HEK293 (cell line): ENCODE results near the gene TET3.
A peak's percentile ranks its signal among the peaks of the same experiment; 100 is the strongest.

Experiments used
- CTCF ChIA-PET: fragments of 350-600 bp; formaldehyde crosslinking; extraction: SDS; loops from one replicate; lab custom pipeline; 2021; ENCODE audit warnings: antibody characterized with exemption; lab: Yijun Ruan, JAX
- POLR2A ChIA-PET: fragments of 300-600 bp; formaldehyde crosslinking; extraction: SDS; loops from one replicate; lab custom pipeline; 2020; ENCODE audit warnings: antibody characterized with exemption, inconsistent platforms; lab: Yijun Ruan, JAX
- H3K27ac ChIP-seq: fragments of 200-500 bp; sonication (Bioruptor generic); 2 replicates; pipeline ENCODE4 v1.5.1; 2014; ENCODE audit warnings: low read depth, low read length, control low read depth, inconsistent platforms; ENCODE audit errors: extremely low read depth
- H3K36me3 ChIP-seq, 2 experiments: fragments of 200-500 bp in 1 of 2; sonication (Bioruptor generic) in 1 of 2; 1 replicate in 1 of 2; 2 replicates in 1 of 2; pipeline ENCODE4 v1.5.1; 2014 to 2017; ENCODE audit warnings: inconsistent platforms in 2 of 2, low read length in 2 of 2; ENCODE audit not compliant: control insufficient read depth in 2 of 2, insufficient read depth in 1 of 2
- H3K4me1 ChIP-seq: fragments of 200-500 bp; sonication (Bioruptor generic); 2 replicates; pipeline ENCODE4 v1.5.1; 2014; ENCODE audit warnings: mild to moderate bottlenecking, low read length, inconsistent platforms; ENCODE audit not compliant: control insufficient read depth, insufficient read depth
- H3K4me3 ChIP-seq: 2 replicates; pipeline ENCODE4 v1.5.1; 2011; ENCODE audit warnings: low read depth, mild to moderate bottlenecking, control low read depth, low read length, moderate library complexity
- H3K9me3 ChIP-seq: fragments of 200-500 bp; sonication (Bioruptor generic); 2 replicates; pipeline ENCODE4 v1.5.1; 2014; ENCODE audit warnings: low read depth, low read length, inconsistent platforms; ENCODE audit not compliant: control insufficient read depth, insufficient read depth
- KLF16 ChIP-seq: fragments of 450-650 bp; formaldehyde crosslinking; IDR thresholded peaks from 2 replicates; pipeline ENCODE4 v1.5.1; 2017; ENCODE audit warnings: missing biosample characterization, missing genetic modification characterization
- PRDM1 ChIP-seq: fragments of 450-650 bp; formaldehyde crosslinking; IDR thresholded peaks from 2 replicates; pipeline ENCODE4; 2016; ENCODE audit warnings: missing biosample characterization, missing genetic modification characterization
- PRDM10 ChIP-seq: fragments of 450-650 bp; formaldehyde crosslinking; IDR thresholded peaks from 2 replicates; pipeline ENCODE4 v1.5.1; 2016; ENCODE audit warnings: missing biosample characterization, missing genetic modification characterization
- PRDM4 ChIP-seq: fragments of 450-650 bp; formaldehyde crosslinking; IDR thresholded peaks from 2 replicates; pipeline ENCODE4 v1.5.1; 2017; ENCODE audit warnings: missing biosample characterization, missing genetic modification characterization
- SCRT1 ChIP-seq: fragments of 450-650 bp; formaldehyde crosslinking; IDR thresholded peaks from 2 replicates; pipeline ENCODE4 v1.5.1; 2016; ENCODE audit warnings: missing biosample characterization, missing genetic modification characterization, borderline replicate concordance
- ZBTB17 ChIP-seq: fragments of 450-650 bp; formaldehyde crosslinking; IDR thresholded peaks from 2 replicates; pipeline ENCODE4 v1.5.1; 2016; ENCODE audit warnings: missing biosample characterization, missing genetic modification characterization
- ZFHX2 ChIP-seq: fragments of 450-650 bp; formaldehyde crosslinking; conservative IDR thresholded peaks from 2 replicates; pipeline ENCODE4 v1.5.1; 2016; ENCODE audit warnings: missing biosample characterization, missing genetic modification characterization
- ZNF133 ChIP-seq: fragments of 450-650 bp; formaldehyde crosslinking; IDR thresholded peaks from 2 replicates; pipeline ENCODE4 v1.5.1; 2016; ENCODE audit warnings: missing biosample characterization, missing genetic modification characterization
- ZNF274 ChIP-seq, 2 experiments: fragments of 200-500 bp in 1 of 2; fragments of 450-650 bp in 1 of 2; sonication (Bioruptor generic) in 1 of 2; formaldehyde crosslinking in 1 of 2; IDR thresholded peaks; 2 replicates each; pipeline versions ENCODE4 v1.5.1 to v1.6.1; 2014 to 2016; ENCODE audit warnings: borderline replicate concordance in 1 of 2, inconsistent platforms in 1 of 2, low read length in 1 of 2, missing biosample characterization in 1 of 2, missing genetic modification characterization in 1 of 2
- ZNF280C ChIP-seq: fragments of 450-650 bp; formaldehyde crosslinking; IDR thresholded peaks from 2 replicates; pipeline ENCODE4 v1.5.1; 2016; ENCODE audit warnings: missing biosample characterization, missing genetic modification characterization
- ZNF362 ChIP-seq: fragments of 450-650 bp; formaldehyde crosslinking; IDR thresholded peaks from 2 replicates; pipeline ENCODE4 v1.5.1; 2016; ENCODE audit warnings: missing biosample characterization, missing genetic modification characterization
- ZNF423 ChIP-seq: fragments of 450-650 bp; formaldehyde crosslinking; IDR thresholded peaks from 2 replicates; pipeline ENCODE4 v1.5.1; 2016; ENCODE audit warnings: missing biosample characterization, missing genetic modification characterization
- ZNF777 ChIP-seq: fragments of 450-650 bp; formaldehyde crosslinking; IDR thresholded peaks from 2 replicates; pipeline ENCODE4 v1.5.1; 2017; ENCODE audit warnings: missing biosample characterization, missing genetic modification characterization, borderline replicate concordance
- ZSCAN23 ChIP-seq: fragments of 450-650 bp; formaldehyde crosslinking; IDR thresholded peaks from 2 replicates; pipeline ENCODE4 v1.5.1; 2016; ENCODE audit warnings: missing biosample characterization, missing genetic modification characterization
- ZSCAN30 ChIP-seq: fragments of 450-650 bp; IDR thresholded peaks from 2 replicates; pipeline ENCODE4 v1.5.1; 2018; ENCODE audit warnings: missing biosample characterization, mild to moderate bottlenecking, missing genetic modification characterization, moderate library complexity
- TF ChIP-seq, protein P1 (sequence below): fragments of 450-650 bp; formaldehyde crosslinking; IDR thresholded peaks from 2 replicates; pipeline ENCODE4 v1.5.1; 2016; ENCODE audit warnings: missing biosample characterization, missing genetic modification characterization
- TF ChIP-seq, protein P2 (sequence below): fragments of 450-650 bp; formaldehyde crosslinking; IDR thresholded peaks from 2 replicates; pipeline ENCODE4 v1.5.1; 2016; ENCODE audit warnings: missing biosample characterization, missing genetic modification characterization

The TET3 gene

DNA sequence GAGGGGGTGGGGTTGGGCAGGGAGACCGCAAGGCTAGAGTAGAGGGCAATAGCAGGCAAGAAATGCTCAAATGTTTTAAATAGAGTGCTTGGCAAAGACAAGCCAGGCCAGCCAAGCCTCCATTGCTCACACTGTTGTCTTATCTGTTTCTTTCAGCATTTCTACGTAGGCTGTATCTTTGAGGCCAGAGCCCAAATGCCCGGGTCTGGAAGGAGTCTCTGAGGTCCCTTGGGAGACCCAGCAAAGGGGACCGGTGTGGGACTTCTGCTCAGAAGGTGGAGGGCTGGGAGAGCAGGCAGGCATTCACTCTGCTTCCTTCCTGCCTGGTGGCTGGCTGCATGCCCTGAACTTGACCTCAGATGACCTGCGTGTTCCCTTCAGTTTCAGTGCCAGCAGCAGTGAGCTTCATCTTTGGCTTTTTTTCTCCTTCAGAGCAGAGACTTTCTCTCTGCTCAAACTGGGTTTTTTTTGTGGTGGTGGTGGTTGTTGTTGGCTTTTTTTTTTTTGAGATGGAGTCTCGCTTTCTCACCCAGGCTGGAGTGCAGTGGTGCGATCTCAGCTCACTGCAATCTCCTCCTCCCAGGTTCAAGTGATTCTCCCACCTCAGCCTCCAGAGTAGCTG, 13.7 kb upstream of the TET3 start:
- Histone ChIP-seq H3K4me3 (no peak overlapping the region), H3K27ac (no peak overlapping the region), H3K9me3 (no peaks in the 10 kb centered on the region), H3K36me3 (no peaks in the 10 kb centered on the region), H3K4me1 (no peaks in the 10 kb centered on the region; the same call in 1 of the 2 replicates)
- TF ChIP-seq ZNF280C (tag by site-specific recombination) (no peak), ZFHX2 (tag by site-specific recombination) (no peak), ZNF133 (tag by site-specific recombination) (peak; percentile 54; the same call in 1 of the 2 replicates), PRDM10 (peak; percentile 44; the same call in 1 of the 2 replicates), PRDM1 (0 out of 2 replicates have a peak, but pooled peaks have one; percentile 9), PRDM4 (no peak), ZSCAN23 (tag by site-specific recombination) (no peak), ZNF362 (tag by site-specific recombination) (peak; percentile 69; the same call in 1 of the 2 replicates), ZBTB17 (tag by site-specific recombination) (peak; percentile 46; the same call in 1 of the 2 replicates)
- CTCF ChIA-PET = interaction anchor here (0.9 to 1.2 kb wide), 2 partner anchors 12 to 150 kb away, joined by 3 read pairs; no protein-coding TSS in a partner anchor
- POLR2A ChIA-PET = interaction anchor here (0.6 to 0.7 kb wide), 3 partner anchors 11 to 173 kb away, joined by 3 to 7 read pairs (median 7); no protein-coding TSS in a partner anchor

DNA sequence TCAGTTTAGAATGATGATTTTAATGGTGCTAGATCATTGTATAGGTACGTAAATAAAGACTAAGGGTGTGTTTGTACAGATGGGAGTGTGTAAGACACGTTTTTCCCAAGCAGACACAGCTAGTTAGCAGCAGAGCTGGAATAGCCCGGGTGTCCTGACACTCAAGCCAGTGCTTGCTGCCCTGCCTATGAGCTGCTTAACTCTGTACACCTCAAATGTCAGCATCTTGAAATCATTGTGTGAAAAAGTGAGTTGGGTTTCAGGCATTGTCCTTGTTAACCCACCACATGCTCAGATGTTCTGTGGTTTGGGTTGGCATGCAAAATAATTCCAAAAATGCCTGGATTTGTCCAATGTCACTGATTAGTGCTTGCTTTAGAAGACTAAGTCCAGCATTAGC, 13.0 kb upstream of the TET3 start:
- ChIA-PET POLR2A (no interaction called here), CTCF (interaction anchor here (0.5 to 1.0 kb wide), 3 partner anchors 13 to 176 kb away, joined by 3 to 6 read pairs (median 3); partner anchors contain the start of gene BOLA3)
- H3K4me3 ChIP-seq = no peak overlapping the region
- H3K36me3 ChIP-seq = no peaks in the 10 kb centered on the region
- H3K4me1 ChIP-seq = no peaks in the 10 kb centered on the region; the same call in 1 of the 2 replicates
- no peaks in the 10 kb centered on the region for H3K9me3 ChIP-seq
- H3K27ac ChIP-seq = no peak overlapping the region
- TF ChIP-seq ZNF274 (IDR thresholded peaks at IDR 0.05; ENCODE audit: low read length) = no peak
- TF ChIP-seq ZNF274 (tag by site-specific recombination; IDR thresholded peaks at IDR 0.05; ENCODE audit: borderline replicate concordance) = no peak
- TF ChIP-seq, protein P1, sequence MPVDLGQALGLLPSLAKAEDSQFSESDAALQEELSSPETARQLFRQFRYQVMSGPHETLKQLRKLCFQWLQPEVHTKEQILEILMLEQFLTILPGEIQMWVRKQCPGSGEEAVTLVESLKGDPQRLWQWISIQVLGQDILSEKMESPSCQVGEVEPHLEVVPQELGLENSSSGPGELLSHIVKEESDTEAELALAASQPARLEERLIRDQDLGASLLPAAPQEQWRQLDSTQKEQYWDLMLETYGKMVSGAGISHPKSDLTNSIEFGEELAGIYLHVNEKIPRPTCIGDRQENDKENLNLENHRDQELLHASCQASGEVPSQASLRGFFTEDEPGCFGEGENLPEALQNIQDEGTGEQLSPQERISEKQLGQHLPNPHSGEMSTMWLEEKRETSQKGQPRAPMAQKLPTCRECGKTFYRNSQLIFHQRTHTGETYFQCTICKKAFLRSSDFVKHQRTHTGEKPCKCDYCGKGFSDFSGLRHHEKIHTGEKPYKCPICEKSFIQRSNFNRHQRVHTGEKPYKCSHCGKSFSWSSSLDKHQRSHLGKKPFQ (tag by site-specific recombination) = no peak
- no peak for TF ChIP-seq KLF16 (tag by site-specific recombination)
- TF ChIP-seq ZSCAN30 (tag by site-specific recombination) = no peak
- TF ChIP-seq ZNF777 (tag by site-specific recombination) = no peak
- TF ChIP-seq ZNF423 (tag by site-specific recombination) = no peak
- TF ChIP-seq SCRT1 (tag by site-specific recombination) = no peak
- TF ChIP-seq, protein P2, sequence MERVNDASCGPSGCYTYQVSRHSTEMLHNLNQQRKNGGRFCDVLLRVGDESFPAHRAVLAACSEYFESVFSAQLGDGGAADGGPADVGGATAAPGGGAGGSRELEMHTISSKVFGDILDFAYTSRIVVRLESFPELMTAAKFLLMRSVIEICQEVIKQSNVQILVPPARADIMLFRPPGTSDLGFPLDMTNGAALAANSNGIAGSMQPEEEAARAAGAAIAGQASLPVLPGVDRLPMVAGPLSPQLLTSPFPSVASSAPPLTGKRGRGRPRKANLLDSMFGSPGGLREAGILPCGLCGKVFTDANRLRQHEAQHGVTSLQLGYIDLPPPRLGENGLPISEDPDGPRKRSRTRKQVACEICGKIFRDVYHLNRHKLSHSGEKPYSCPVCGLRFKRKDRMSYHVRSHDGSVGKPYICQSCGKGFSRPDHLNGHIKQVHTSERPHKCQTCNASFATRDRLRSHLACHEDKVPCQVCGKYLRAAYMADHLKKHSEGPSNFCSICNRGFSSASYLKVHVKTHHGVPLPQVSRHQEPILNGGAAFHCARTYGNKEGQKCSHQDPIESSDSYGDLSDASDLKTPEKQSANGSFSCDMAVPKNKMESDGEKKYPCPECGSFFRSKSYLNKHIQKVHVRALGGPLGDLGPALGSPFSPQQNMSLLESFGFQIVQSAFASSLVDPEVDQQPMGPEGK = no peak
